NCI-H187 (cell line): ENCODE measurements around the gene TMEM51.
A peak's percentile ranks its signal among the peaks of the same experiment; 100 is the strongest.

Experiments
- DNase-seq, 2 experiments: peaks; one replicate each; lab custom pipeline; 2025; lab: John Stamatoyannopoulos, UW

The TMEM51 gene

GRCh38 chr1:15218287-15219279 lies 65.0 kb downstream of the TMEM51 start:
- no peak for DNase-seq

DNA sequence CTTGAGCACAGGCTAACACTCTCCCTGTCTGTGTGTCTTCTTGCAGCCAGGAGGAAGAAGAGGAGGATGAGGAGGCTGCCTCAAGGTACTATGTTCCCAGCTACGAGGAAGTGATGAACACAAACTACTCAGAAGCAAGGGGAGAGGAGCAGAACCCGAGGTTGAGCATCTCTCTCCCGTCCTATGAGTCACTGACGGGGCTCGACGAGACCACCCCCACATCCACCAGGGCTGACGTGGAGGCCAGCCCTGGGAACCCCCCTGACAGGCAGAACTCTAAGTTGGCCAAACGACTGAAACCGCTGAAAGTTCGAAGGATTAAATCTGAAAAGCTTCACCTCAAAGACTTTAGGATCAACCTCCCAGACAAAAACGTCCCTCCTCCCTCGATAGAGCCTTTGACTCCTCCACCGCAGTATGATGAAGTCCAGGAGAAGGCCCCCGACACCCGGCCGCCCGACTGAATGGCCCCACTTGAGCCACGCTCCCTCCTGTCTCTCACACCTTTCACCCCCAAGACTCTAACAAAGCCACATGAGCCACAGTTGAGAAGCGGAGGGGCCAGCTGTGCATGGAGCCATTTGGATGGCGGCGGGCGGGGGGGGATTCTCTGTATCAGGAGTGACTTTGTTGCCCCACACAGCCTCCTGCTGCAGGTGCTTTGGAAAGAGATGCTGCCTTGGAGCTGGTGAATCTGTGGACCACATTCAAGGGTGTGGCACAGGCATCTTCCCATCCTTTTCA lies 65.9 kb downstream of the TMEM51 start:
- DNase-seq: no peak

DNA sequence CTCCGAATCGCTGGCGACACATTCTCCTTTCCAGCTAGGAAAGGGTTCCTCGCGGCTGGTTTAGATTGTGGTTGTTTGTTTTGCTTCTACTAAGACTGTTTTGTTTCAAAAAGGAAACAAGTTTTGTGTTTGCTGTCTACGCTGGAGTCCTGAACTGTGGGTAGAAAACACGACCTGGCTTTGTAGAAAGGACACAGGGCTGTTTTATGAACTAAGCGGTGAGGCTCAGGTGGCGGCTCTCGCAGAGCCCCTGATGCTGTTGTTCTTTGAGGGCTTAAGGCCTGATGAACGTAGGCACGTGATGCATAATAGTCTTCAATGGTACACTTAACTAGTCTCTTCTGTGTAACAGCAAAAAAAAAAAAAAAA lies 66.5 kb downstream of the TMEM51 start:
- no peak for DNase-seq

GRCh38 chr1:15220825-15221431 lies 67.4 kb downstream of the TMEM51 start:
- no peak for DNase-seq

- DNase-seq: no peak
These were observed 69.2 kb downstream of the TMEM51 start for GRCh38 chr1:15222653-15223303.

DNA sequence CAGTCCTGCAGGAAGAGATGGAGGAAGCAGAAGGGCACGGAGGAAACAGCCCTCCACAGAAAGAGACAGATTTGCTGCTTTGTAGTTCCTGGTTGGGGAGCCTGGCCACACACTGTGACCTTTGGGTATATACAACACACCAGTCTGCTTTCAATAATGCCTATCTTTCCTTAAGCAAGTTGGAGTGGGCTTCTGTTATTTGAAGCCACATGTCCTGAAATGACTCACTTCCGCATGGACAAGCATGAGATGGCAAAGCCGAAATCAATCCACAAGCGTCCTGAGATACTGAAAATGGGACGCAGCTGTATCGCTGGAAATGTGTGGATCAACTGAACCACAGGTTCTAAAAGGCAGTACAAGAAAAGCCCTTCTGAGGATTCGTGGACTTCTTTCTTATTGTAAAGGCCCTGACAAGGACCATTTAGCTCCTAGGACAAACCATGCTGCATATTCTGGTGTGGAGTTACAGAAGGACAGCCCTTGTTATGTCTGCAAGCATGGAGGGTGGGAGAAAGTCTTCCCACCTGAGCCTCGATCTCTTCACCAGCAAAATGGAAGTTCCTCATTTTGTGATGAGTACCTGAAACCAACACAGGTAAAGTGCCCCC lies 70.8 kb downstream of the TMEM51 start:
- DNase-seq: no peak

DNA sequence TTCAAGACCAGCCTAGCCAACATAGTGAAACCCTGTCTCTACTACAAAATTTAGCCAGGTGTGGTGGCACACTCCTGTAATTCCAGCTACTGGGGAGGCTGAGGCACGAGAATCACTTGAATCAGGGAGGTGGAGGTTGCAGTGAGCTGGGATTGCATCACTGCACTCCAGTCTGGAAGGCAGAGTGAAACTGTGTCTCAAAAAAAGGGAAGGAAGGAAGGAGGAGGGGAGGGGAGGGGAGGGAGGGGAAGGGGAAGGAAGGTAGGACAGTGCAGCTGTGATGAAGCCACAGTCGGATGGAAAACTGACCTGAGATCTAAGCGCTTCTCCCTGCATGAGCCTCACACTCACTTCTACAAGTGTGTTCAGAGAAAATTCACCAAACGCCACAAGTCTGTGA lies 71.4 kb downstream of the TMEM51 start:
- DNase-seq: no peak

DNA sequence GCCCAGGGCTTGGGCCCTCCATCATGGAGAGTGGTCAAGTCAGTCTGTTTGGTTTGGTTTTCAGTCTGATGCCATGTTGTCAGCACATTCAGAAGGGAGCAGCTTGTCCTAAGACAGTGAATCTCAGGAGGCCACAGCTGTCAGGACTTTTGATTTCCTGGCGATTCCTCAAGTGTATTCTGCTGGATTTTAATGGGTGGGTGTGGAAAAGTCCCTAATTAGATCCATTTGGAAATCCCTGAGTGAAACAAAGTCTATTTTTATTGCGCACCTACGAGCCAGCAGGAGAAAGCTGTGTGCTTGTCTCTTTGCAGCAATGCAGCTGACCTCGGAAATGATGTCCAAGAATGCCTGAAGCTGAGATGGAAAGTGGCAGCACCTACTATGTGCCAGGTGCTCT lies 71.9 kb downstream of the TMEM51 start:
- DNase-seq: no peak

- DNase-seq: no peak
These were observed 73.1 kb downstream of the TMEM51 start for GRCh38 chr1:15226388-15227255.

- no peak for DNase-seq
These were observed 76.2 kb downstream of the TMEM51 start for GRCh38 chr1:15229707-15230131.

DNA sequence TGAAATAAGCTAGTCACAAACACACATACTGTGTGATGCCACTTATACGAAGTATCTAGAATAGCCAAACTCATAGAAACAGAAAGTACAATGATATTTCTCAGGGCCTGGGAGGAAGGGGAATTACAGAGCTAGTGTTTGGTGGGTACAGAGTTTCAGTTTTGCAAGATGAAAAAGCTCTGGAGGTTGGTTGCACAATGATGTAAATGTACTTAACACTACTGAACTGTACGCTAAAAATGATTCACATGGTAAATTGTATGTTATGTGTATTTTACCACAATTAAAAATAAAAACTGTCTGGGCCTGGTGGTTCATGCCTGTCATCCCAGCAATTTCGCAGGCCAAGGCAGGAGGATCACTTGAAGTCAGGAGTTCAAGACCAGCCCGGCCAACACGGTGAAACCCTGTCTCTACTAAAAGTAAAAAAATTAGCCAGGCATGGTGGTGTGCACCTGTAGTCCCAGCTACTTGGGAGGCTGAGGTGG lies 78.2 kb downstream of the TMEM51 start:
- DNase-seq: no peak

GRCh38 chr1:15233689-15234088 lies 80.1 kb downstream of the TMEM51 start:
- no peak for DNase-seq

- no peak for DNase-seq
These were observed 82.8 kb downstream of the TMEM51 start for GRCh38 chr1:15236321-15236721.

GRCh38 chr1:15236746-15237145 lies 83.2 kb downstream of the TMEM51 start:
- no peak for DNase-seq

GRCh38 chr1:15238789-15239188 lies 85.2 kb downstream of the TMEM51 start:
- no peak for DNase-seq

GRCh38 chr1:15242766-15243165 lies 89.2 kb downstream of the TMEM51 start:
- DNase-seq: no peak

- peak; percentile 5 to 6 for DNase-seq
These were observed 89.9 kb downstream of the TMEM51 start for GRCh38 chr1:15243275-15244043.

GRCh38 chr1:15244813-15245212 lies 91.3 kb downstream of the TMEM51 start:
- DNase-seq: no peak

- DNase-seq: no peak
These were observed 92.2 kb downstream of the TMEM51 start for GRCh38 chr1:15245593-15246360.
